ENCODE measurements around the gene PCNX1.
A peak's percentile ranks its signal among the peaks of the same experiment; 100 is the strongest.
"Not testable (repeated sequence)": the region's sequence is repeated elsewhere in the genome, so short reads cannot be mapped to it uniquely, and the experiment has no call there.

PCNX1 gene

GRCh38 chr14:70962935-70963334 is 55.7 kb downstream of the PCNX1 start:
- no peak for DNase-seq (ENCODE audit: low read depth)

DNA sequence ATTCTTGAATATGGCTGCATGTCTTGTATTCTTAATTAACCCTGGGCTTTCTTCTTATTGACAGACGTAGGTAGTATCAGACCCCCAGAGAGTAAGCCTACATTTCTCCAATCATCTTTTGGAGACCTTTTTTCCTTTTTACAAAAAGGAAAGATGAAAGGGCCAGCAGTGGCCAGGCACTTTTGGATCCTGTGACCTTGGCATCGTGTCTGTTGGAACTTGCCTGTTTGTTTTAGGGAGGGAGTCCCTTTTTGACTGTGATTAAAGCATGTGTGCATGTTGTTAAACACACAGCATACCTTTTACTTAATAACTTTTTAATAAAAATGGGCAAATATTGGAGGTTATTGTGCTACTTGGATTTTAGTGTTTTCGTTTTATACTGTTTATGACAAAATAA is 57.2 kb downstream of the PCNX1 start:
- DNase-seq (ENCODE audit: low read depth) = no peak

DNA sequence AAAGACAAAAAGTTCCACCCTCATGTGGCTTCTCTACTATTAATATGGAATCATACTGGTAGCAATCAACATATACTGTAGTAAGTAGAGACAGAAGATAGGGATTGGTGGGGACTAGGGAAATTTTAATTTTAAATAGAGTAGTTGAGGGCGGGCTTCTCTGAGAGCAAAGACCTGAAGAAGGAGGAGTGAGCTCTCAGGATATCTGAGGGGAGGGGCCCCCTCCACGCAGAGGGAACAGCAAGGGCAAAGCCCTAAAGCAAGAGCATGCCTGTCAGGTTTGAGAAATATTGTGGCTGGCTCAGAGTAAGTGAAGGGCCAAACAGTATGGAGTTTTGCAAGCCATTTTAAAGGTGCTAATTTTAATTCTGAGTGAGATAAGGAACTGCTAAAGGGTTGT is 64.3 kb downstream of the PCNX1 start:
- no peak for DNase-seq (ENCODE audit: low read depth)

GRCh38 chr14:70972107-70972976 is 65.1 kb downstream of the PCNX1 start:
- DNase-seq (ENCODE audit: low read depth) = peak; percentile 86

GRCh38 chr14:70976591-70976990 is 69.3 kb downstream of the PCNX1 start:
- no peak for DNase-seq (ENCODE audit: low read depth)

GRCh38 chr14:70981000-70981952 is 74.0 kb downstream of the PCNX1 start:
- DNase-seq (ENCODE audit: low read depth) = no peak

GRCh38 chr14:70982200-70982599 is 74.9 kb downstream of the PCNX1 start:
- DNase-seq (ENCODE audit: low read depth) = no peak

DNA sequence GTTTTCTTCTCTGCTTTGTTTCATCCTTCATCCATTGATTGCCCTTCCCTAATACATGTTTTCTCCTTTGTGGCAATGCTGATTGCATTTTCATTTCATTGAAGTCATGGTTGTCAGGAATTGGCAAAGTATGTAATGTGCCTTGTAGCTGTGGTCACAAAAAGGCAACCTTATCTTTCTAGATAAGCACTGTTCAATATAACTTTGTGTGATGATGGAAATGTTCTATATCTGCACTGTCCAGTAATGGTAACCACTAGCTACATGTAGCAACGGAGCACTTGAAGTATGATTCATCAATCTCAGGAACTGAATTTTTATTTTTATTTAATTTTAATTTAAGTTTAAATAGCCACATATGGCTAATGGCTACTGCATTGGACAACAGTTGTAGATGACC is 79.8 kb downstream of the PCNX1 start:
- DNase-seq (ENCODE audit: low read depth) = peak; percentile 51

DNA sequence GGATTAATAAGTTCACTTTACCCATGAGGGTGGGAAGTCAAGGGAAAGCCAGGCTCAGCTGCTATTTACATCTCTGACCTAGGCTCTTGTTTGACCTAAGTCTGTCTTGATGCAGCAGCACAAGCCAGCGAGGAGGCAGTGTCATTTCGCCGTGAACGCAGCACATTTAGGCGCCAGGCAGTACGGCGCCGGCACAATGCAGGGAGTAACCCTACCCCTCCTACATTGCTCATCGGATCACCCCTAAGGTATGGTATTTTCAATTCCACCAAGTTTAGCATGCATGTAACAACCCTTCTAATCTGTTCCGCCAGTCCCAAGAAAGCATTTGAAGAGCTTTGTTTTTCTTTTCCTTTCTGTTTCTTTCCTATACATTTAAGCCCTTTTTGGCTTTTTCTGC is 81.2 kb downstream of the PCNX1 start:
- DNase-seq (ENCODE audit: low read depth) = no peak

DNA sequence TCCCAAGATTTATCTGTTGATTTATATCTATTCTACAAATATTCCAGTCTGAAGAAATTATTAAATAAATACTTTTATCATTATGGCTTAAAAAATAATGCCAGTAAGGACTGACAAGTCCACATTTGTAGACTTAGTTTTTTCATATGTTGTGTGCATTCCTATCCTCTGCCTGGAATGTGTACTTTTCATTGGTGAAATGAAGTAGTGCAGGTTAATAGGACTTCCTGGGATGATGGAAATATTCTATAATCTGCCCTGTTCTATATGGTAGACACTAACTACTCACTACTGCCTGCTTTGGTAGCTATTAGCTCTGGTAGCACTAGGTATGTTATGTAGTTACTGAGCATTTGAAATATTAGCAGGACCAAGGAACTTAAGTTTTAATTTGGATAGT is 86.7 kb downstream of the PCNX1 start:
- no peak for DNase-seq (ENCODE audit: low read depth)

DNA sequence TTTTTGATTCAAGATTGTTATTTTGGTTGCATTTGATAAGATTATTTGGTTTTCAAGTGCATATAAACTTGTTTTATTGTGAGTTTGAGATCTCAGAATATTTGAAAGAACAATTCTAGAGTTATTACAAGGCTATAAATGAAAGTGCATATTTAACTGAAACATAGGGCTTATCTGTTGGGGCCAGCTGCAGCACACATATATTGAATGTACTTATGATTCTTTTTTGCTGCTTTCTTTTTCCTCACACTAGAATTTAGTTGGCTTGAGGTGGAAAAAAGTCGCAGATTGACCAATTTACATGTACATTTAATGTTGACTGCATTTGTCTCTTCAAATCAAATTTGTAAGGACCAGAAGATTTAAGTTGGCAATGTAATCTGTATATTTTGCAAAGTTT is 88.0 kb downstream of the PCNX1 start:
- DNase-seq (ENCODE audit: low read depth) = no peak

DNA sequence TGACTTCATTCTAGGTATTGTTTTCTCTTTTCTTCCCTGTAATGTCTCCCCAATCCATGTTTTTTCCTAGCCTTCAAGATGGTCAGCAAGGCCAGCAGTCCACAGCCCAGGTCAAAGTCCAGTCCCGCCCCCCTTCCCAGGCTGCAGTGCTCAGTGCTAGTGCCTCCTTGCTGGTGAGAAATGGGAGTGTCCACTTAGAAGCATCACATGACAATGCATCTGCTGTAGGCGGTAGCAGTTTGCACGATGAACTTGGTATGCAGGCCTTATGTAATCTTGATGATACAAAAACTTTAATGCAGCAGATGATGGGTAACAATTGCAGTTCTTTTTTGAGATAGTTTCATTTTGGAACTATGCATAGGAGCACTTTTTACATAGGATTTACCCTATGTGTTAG is 88.4 kb downstream of the PCNX1 start:
- DNase-seq (ENCODE audit: low read depth) = peak; percentile 50

- DNase-seq (ENCODE audit: low read depth) = peak; percentile 50
Measured at GRCh38 chr14:70999117-70999516, 91.9 kb downstream of the PCNX1 start.

DNA sequence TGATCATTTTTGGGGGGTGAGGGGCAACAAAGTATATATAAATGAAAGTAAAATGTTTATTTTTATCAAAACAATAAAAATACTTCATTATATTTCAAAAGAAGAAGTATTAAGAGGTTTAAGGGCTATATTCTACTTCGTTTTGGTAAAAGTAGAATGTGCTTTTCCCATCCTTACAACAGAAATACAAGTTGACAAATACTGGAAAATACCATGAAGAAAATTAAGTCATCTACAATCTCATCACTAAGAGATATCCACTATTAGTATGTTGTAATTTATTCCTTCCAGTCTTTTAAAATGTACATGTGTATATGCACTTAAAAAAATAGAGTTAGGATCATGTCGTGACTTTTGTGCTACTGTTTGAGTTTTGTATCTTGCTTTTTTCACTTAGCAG is 92.8 kb downstream of the PCNX1 start:
- DNase-seq (ENCODE audit: low read depth) = no peak

- no peak for DNase-seq (ENCODE audit: low read depth)
Measured at GRCh38 chr14:71001742-71002141, 94.5 kb downstream of the PCNX1 start.

GRCh38 chr14:71003156-71003555 is 95.9 kb downstream of the PCNX1 start:
- DNase-seq (ENCODE audit: low read depth) = no peak

- DNase-seq (ENCODE audit: low read depth) = no peak
Measured at GRCh38 chr14:71004481-71004880, 97.2 kb downstream of the PCNX1 start.

DNA sequence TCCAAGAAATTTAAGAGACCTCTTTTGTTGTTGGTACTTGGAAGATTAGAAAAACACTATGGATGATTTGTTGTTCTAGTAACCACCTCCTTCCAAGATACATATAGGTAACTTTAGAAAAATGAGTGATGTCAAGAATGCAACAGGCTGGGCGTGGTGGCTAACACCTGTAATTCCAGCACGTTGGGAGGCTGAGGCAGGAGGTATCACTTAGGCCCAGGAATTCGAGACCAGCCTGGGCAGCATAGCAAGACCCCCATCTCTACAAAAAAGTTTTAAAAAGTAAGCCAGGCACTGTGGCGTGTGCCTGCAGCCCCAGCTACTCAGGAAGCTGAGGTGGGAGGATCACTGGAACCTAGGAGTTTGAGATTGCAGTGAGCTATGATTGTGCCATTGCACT is 97.8 kb downstream of the PCNX1 start:
- no peak for DNase-seq (ENCODE audit: low read depth)

DNA sequence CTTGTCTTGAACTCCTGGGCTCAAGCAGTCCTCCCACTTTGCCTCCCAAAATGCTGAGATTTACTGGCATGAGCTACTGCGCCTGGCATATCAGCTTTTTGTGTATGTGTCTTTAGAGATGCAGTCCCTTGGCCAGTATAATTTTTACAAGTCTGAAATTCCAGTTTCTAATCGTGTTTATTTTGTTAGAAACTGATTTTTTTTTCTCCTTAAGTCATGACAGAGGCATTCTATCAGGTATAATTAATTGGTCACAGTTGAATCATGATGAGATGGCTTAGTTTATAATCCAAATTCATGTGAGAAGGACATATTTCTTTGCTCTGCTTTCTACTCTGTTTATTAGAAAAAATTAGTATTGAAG is 98.9 kb downstream of the PCNX1 start:
- no peak for DNase-seq (ENCODE audit: low read depth)

DNA sequence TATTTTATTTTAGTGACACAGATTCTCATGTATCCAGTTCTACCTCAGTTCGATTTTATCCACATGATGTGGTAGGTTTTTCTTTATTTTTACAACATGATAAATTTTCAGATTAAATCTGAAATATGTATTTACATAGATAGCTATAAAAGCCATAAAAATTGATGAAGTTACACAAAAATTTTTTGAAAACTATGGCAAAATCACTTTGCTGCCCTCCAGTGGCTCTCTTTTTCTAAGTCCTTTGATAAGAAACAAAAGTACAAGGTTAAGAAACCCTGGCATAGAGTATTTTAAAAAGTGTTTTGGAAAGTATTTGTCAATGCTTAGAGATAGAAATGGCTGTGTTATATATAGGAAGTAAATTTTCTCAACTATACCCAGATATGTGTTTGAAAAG is 104.2 kb downstream of the PCNX1 start:
- no peak for DNase-seq (ENCODE audit: low read depth)

- DNase-seq (ENCODE audit: low read depth) = no peak
Measured at GRCh38 chr14:71012888-71013287, 105.6 kb downstream of the PCNX1 start.

DNA sequence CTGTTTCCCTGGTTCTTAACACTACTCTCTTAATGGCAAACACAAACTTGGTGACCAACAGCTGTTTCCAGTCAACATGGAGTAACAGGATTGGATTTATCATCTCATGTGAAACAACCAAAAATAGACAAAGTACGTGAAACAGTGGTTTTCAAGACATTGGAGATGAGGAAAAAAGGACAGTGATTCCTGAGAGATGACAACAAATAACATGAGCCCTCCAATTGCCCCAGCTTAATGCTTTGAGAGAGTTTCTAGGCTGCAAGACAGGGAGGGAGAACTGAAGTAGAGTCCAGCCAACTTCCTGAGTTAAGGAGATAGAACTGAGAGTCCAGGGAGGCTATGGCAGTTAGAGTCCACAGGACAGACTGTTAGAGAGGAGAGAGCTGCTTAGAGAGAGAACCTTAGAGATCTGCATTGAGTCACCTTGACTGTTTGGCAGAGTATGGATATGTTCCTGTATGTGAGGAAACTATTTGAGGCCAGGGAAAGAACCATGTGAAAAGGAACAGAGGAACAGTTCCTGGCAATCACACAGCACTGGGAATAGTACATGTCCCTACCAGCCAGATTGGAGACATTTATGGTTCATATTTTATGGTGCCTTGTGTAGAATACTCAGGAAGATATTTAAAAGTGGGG is 106.4 kb downstream of the PCNX1 start:
- DNase-seq (ENCODE audit: low read depth) = no peak

DNA sequence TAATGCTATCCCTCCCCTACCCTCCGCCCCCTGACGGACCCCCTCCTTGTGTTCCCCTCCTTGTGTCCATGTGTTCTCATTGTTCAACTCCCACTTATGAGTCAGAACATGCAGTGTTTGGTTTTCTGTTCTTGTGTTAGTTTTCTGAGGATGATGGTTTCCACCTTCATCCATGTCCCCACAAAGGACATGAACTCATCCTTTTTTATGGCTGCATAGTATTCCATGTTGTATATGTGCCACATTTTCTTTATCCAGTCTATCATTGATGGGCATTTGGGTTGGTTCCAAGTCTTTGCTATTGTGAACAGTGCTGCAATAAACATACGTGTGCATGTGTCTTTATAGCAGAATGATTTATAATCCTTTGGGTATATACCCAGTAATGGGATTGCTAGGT is 112.7 kb downstream of the PCNX1 start:
- not testable (repeated sequence) for DNase-seq (ENCODE audit: low read depth)

Measured in amniotic epithelial cell (primary cell).